SKM-1 treated with dmso at 0.1 percent for 144 hours (cell line): Measurements from ENCODE around the gene GLIS2.

Experiments
- DNase-seq: peaks from one replicate; lab custom pipeline; 2025; ENCODE audit not compliant: unreplicated experiment; lab: John Stamatoyannopoulos, UW

The GLIS2 gene

DNA sequence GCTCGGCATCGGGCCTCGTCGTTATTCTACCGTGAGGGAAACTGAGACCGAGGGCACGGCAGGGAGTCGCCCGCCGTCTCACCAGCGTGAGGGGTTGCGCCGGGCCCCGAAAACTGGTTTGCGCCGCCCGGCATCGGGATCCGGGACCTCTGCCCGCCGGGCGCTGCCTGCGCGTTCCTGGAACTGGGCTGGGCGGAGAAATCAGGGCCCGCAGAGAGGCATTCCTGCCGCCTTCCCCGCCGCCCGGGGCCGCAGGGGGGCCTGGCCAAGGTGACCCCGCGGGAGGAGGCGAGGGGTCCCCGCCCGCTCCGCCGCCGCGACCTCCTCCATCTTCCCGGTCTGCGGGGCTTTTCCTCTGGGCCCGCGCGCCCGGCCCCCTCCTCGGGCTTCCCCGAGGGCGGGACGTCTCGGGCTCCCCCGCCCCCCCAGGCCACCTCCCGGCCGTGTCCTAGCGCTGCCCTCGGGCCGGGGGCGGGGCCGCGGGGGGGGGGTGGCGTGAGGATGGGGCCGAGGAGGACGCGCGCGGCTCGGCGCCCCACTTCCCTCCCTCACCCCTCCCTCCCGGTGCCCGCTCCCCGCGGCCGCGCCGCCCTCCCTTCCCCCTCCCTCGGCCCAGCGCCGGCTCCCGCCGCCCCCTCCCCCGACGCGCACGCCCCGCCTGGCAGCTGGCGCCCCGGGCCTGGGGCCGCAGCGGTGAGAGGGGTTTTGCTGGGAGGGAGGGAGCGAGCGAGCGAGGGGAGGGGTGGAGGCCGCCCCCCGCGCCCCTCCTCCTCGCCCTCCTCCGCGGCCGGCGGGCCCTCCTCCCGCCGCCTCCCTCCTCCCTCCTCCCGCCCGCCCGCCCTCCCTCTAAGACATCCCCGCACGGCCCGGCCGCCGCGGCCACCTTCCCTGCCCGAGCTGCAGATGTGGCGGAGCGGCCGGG is at the start of gene GLIS2:
Gene GLIS2, plus strand, starts transcription at position 882 of the 922 bp plus-strand sequence. CDS start 16,214 bp downstream, outside the sequence.
- DNase-seq, result no peak

DNA sequence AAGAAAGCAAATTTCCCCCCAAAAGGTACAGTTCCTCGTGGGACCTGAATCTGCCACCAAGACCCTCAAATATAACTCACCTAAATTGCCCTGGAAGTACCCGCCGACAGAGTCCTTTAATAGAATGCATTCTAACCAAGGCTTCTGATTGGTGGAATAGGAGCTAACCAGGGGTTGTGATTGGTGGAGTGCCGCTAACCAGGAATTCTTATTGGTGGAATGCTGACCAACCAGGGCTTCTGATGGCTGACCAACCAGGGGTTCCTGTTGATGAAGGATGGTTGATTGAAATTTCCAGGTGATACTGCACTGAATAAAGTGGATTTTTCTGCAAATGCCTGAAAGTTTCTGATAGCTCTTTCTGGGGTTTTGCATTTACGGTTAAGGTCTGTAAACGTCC is 49.5 kb upstream of the GLIS2 start:
- DNase-seq, result no peak

DNA sequence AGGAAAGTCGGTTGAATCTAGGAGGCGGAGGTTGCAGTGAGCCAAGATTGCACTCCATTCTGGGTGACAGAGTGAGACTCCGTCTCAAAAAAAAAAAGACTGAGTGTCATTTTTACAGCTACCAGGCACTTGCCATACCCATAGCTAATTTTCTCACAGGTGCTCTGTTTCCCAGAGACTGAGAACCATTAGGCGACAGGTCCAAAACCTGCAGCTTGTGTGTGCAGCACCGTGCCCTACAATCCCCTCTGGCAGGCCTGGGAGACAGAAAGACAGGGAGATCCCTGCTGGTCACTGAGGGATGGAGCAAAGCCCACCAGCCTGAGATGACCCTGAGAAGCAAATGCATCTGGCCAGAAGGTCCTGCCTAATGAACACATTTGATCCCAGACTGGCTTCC is 45.8 kb upstream of the GLIS2 start:
- DNase-seq, result no peak

DNA sequence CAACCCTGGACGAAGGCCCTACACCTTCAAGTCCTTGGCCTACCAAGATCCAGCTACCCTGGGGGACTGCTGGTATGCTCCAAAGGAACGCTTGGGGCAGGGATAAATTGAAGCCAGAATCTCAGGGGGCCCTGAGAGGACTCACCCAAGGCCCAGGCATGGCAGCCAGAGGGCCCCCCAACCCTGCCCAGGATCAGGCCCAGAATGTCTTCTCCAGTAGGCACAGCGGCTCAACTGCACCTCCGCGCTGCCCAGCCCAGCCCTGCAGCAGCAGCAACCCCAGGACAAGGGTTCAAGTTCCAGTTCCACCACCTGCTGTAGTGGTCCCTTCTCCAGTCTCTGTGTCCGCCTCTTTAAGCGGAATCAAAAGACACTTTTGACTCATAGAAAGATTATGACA is 45.3 kb upstream of the GLIS2 start:
- no peak for DNase-seq

DNA sequence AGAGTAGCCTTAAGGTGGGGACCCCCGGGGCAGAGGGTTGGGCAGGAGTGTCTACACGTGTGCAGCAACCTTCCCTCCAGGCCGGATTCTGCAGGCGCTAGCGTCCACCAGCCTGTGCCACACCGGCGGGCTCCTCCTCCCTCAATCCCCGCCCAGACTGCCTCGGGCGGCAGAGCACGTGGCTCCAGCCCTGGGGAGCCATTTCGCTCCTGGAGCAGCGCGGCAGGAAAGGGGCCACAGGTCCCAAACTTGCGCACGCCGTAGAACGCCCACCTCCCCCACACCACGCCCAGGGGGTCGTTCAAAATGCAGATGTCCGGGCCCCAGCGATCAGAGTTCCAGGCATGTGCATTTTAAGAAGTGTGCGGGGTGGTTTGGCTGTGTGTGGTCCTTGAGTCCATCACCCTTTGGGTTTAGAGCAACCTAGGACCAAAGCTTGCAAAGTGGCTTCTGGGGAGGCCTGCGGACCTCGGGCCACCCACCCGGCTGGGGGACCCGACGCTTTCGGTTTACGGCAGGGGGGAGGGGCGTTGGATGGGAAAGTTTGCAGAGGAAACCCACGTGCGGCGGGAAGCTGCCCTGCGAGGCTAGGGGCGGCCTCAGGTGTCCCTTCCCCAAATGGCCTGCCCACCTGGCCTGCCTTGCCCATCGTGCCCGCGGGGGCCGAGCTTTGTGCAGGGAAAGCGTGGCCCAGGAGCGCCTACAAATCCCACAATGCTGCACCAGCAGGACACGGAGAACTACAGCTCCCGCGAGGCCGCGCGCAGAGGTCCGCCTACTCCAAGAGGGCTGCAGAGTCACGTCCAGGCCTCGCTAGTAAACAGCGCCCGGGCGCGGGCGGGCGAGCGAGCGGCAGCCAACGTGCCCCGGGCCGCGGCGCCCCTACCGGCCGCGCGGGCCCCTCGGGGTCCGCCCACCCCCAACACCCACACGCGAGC is 44.4 kb upstream of the GLIS2 start:
- DNase-seq, result peak; percentile 91

DNA sequence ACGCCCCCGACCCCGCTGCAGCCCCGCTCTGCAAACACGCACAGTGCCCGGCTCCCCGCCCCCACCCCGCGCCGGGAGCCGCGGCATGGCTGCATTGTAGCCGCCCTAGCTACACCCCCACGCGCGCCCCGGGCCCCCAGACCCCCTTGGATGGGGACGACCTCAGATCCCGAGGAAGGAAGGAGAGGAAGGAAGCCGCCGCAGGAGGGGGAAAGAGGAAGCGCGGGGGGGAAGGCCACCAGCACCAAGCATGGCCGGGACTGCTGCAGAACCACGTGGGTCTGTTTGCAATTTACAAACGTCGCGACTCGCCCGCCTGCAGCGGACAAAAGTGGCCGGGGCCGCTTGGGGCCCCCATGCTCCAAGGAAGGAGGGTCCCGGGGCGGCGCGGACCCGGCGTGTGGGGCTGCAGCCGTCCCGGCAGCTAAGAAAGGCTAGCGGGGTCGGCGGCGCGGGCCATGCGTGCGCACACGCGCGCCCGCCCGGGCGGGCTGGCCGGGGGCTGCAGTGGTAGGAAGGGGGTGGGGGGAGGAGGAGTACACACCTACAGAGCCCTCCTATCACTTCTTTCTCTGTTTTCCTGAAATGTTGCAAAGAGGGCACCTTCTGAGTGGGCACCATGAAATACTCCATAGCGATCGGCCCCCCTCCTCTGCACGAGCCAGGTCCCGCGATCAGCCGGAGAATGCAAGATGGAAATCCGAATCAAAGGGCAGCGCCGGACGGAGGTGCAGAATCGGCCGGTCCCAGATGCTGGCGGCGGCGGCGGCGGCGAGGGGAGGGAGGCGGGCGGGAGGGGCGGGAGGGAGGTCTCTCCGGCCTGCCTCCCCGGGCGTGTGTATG is 43.5 kb upstream of the GLIS2 start:
- peak; percentile 28 for DNase-seq

DNA sequence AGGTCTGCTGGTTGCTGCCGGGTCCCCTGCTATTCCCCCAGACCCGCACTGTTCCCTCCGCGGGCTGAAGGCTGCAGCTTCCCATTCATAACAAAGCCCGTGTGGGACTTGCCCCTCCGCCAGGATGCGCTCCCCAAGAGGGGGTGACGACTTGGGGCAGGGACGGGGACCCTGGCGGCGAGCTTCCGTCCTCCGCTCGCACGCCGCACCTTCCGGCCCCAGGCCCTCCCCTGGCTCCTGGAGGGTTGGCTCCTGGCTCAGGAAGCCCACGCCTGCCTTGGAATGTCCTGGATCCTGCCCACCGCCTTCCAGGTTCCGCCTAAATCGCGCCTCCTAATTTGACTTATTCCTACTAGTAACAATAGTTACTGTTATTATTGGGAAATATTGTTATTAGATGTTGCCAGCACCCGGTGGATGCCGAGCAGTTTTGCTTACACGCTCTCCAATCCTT is 42.0 kb upstream of the GLIS2 start:
- DNase-seq, result no peak

DNA sequence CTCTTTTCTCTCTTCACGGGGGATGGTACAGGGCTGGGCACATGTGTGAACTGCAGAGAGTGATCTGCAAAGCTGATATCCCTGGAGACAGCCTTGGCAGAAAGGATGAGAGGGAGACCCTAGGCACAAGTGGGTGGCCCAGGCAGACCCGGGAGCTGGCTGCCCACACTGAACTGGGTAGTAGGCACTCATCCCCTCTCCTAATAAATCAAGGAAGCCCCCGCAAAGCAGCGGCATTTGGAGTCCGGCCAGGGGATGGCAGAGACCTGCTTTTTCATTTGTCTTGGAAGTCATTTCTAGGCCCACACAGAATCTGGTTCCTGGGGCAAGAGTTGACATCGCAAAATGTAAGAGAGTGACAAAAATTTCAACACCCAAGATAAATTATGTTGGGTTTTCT is 40.0 kb upstream of the GLIS2 start:
- no peak for DNase-seq

DNA sequence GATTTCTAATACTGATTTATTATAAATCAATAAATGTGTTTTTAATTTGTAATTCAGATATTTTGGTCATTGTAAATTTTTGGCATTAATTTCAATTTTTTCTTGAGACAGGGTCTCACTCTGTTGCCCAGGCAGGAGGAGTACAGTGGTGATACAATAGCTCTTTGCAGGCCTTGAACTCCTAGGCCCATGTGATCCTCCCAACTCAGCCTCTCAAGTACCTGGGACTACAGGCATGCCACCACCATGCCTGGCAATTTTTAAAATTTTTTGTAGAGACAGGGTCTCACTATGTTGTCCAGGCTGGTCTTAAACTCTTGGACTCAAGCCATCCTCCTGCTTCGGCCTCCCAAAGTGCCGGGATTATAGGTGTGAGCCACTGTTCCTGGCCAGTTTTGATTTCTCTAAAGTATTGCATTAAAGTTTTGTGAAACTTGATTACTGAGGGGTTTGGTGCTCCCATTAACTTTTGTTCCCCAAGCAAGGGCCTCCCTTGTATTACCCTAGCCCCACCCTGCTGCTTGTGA is 37.8 kb upstream of the GLIS2 start:
- DNase-seq, result no peak

DNA sequence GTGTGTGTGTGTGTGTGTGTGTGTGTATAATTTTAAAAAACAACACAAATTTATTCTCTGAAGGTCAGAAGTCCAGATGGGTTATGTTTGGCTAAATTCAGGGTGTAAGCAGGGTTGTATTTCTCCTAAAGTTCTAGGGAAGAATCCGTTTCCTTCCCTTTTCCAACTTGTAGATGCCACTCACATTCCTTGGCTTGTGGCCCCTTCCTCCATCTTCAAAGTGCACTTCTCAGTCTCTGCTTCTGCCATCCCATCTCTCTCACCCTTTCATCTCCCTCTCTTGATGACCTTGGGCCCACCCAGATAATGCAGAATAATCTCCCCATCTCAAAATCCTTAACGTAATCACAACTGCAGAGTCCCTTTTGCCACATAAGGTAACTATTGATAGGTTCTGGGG is 35.2 kb upstream of the GLIS2 start:
- no peak for DNase-seq

DNA sequence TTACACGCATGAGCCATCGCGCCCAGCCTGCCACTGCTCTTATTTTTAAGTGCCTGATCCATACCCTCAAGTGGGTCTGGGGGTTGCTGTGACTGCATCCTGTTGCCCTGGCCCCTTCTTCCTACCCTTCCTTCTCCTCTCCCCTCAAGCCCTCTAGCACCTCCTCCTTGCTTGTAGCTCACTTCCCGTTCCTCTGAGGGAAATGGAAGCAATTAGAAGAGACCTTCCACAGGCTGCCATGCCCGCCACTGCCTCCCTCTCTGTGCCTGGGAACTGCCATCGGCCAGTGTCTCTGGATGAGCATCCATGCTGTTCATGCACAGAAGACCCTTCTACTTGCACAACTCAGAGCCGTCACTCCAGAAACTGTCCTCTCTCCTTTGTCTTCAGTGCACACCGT is 32.4 kb upstream of the GLIS2 start:
- peak; percentile 14 for DNase-seq

DNA sequence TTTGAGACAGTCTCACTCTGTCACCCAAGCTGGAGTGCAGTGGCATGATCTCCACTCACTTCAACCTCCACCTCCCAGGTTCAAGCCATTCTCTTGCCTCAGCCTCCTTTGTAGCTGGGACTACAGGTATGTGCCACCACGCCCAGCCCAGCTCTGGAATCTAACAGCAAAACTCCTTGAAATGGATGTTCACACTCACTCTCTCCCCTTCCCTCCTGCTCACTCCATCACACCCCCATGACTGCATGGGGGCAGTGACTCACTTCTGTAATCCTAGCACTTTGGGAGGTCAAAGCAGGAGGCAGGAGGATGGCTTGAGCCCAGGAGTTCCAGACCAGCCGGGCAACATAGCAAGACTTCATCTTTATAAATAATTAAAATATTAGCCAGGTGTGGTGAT is 31.9 kb upstream of the GLIS2 start:
- no peak for DNase-seq

DNA sequence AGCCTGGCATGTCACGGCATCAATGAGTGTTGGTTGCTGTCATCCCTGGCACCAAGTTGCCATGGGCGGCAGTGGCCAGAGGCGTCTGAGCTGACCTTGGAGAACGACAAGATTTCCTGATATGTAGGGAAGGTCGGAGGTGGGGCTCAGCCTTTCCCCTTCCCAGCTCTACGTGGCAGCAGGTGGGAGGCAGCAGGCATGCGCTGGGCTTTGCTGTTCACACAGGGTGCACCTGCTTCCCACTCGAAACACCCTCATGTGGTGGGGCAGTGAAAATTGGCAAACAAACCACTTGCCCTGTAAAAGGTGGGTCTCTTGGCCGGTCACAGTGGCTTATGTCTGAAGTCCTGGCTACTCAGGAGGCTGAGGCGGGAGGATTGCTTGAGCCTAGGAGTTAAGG is 30.7 kb upstream of the GLIS2 start:
- DNase-seq, result no peak

DNA sequence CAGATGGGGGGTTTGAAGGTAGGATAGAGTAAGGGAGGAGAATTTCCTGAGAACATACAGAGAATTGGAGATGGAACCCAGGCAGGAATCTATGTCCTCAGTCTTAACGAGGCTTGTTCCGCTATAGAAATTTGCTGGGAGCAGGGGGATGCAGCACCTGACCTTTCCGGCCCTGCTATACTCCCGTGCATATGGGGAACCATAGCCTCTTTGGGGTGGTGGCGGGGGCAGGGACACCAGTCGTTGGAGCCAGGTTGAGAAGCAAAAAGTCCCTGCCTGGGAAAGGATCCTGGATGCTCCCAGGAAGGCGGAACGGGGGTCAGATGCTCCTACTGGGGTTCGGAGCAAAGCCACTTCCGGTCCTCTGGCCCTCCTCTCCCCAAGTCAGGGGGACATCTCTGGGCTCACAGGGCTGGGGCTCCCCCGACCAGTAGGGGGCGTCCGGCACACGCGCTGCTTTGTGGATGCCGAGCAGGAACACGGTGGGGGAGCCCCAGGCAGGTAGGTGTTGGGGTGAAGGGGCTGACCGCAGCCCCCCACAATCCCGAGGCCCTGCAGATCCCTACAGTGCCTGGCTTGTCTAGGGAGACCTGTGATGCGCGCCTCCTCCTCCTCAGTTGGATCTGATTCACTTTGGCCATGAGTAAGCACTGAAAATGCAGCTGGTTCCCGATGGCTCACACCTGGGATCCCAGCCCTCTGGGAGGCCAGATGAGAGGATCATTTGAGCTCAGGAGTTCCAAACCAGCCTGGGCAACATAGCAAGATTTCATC is 27.5 kb upstream of the GLIS2 start:
- DNase-seq, result peak; percentile 67

DNA sequence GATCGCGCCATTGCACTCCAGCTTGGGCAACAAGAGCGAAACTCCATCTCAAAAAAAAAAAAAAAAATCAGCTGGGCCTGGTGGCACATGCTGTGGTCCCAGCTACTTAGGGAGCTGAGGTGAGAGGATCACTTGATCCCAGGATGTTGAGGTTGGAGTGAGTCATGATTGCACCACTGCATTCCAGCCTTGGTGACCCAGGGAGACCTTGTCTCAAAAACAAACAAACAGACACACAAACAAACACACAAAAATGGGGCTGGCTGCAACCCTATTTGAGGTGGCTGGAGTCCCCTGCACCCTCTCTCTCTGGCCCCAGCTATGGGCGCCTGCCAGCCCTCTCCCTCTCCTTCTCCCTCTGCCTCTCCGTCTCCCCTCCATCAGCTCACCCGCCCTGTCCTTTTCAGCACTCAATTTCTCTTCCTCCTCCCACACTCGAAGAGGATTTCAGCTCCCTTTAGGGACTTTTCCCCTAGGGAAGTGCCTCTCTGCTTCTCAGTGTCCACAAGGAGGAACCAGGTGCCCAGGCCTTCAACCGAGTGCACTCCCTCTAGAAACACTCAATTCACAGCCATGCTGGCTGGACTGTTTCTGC is 25.5 kb upstream of the GLIS2 start:
- DNase-seq, result no peak

DNA sequence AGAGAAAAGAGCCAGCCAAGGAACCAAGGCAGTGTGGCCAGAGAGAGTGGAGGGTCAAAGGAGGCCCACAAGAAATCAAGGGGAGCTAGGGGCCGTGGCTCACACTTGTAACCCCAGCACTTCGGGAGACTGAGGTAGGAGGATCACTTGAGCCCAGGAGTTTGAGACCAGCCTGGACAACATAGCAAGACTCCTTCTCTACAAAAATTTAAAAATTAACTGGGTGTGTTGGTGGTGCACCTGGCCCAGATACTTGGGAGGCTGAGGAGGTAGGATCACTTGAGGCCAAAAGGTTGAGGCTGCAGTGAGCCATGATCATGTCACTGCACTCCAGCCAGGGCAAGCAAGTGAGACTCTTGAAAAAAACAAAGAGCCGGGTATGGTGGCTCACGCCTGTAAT is 24.2 kb upstream of the GLIS2 start:
- no peak for DNase-seq

DNA sequence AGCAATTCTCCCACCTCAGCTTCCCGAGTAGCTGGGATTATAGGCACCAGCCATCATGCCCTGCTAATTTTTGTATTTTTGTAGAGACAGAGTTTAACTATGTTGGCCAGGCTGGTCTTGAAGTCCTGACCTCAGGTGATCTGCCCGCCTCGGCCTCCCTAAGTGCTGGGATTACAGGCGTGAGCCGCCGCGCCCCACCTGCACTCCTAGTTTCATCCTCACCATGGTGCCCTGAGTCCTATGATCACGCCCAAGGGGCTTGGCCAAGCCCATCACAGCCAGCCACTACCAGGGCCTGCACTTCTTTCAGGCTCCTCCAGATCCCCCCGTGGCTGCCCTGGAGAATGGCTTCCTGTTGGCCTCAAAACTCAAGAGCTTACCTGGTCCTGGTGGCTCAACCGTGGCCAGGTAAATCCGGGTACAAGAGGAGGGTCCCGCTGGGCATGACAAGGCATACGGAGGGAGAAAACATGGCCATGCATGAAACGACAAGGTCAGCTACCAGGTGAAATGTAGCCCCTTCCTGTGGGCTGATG is 22.6 kb upstream of the GLIS2 start:
- DNase-seq, result no peak

DNA sequence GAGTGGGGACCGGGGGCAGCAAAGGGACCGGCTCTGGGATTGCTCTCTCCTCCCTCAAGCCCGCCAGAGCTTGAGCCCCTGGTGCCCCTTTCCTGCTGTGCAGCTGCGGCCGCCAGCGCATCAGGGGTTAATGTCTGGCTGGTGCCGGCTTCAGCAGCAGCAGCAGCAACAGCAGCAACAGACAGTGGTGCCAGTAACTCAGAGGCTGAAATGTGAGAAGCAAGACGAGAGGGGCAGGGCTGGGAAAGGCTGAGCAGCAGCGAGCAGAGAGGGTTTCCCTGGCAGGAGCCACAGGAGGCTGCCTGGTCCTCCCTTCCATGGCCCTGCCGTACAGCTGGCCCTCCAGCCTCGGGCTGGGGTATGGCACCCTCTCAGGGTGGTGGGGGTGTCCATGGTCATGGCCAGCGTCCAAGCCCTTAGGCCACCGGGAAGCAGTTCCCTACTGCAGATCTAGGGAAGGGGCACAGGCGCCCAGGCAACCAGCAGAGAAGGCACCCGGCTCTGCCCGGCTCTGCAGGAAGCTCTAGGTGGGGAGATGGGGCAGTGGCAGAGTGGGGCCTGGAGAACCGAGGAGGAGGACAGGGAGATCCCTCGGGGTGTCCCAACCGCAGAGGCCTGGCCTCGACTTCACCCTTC is 21.9 kb upstream of the GLIS2 start:
- no peak for DNase-seq

DNA sequence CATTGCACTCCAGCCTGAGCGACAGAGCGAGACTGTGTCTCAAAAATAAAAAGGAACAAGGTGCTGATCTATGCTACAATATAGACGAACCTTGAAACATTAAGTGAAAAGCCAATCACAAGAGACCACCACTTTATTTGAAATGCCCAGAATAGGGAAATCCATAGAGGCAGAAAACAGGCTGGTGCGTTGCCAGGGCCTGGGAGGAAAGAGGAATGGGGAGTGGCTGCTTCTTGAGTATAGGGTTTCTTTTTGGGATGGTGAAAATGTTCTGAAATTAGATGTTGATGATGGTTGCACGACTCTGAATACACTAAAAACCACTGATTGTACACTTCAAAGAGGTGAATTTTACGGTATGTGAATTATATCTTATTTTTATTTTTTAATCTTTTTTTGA is 20.3 kb upstream of the GLIS2 start:
- no peak for DNase-seq
